ENCODE data around the gene FOXN3.

DNA sequence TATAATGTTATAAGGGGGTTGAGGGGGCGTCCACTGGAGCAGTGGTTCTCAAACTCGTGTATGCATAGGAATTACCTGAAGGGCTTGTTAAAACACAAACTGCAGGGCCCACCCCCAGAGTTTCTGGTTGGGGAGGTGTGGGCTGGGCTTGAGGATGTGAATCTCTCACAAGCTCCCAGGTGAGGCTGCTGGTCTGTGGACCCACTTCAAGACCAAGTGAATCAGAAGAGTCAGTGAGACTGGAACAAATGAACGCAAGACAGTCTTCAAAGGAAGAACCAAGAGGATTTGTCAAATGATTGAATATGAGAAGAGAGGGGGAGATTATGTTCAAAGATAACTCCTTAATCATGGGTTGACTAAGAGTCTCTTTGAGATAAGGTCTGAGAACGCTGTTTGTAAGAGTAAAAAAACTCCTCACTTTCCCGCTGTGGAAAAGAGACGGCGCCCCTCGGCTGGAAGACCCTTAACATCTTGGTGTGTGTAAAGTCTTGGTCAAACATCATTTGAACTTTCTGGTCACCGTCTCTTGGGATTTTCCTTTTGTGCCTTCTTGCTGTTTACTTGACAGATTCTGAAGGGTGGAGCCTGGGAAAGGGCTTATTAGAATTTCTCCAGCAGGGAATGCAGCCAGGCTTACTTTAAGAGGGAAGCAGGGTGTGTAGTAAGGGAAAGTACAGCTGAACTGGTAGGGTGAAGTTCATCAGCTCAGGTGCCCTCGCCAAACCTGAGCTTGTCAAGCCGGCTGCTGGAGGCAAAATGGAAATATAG is 5.3 kb upstream of the FOXN3 start:
- TF ChIP-seq LEF1 (IDR thresholded peaks at IDR 0.05; ENCODE audit: borderline replicate concordance) (no peak), NFRKB (IDR thresholded peaks at IDR 0.05) (no peak), ELF4 (IDR thresholded peaks at IDR 0.05) (no peak), FOXM1 (IDR thresholded peaks at IDR 0.05; ENCODE audit: borderline replicate concordance) (no peak), FOXK2 (IDR thresholded peaks at IDR 0.05) (no peak), CTBP1 (IDR thresholded peaks at IDR 0.05; ENCODE audit: borderline replicate concordance) (no peak), HDGF (IDR thresholded peaks at IDR 0.05; ENCODE audit: borderline replicate concordance) (no peak), FOXA1 (IDR thresholded peaks at IDR 0.05) (no peak), L3MBTL2 (conservative IDR thresholded peaks at IDR 0.05) (no peak)
- TF ChIP-seq, protein P1, sequence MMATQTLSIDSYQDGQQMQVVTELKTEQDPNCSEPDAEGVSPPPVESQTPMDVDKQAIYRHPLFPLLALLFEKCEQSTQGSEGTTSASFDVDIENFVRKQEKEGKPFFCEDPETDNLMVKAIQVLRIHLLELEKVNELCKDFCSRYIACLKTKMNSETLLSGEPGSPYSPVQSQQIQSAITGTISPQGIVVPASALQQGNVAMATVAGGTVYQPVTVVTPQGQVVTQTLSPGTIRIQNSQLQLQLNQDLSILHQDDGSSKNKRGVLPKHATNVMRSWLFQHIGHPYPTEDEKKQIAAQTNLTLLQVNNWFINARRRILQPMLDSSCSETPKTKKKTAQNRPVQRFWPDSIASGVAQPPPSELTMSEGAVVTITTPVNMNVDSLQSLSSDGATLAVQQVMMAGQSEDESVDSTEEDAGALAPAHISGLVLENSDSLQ (IDR thresholded peaks at IDR 0.05), result no peak
